Neural progenitor cell (in vitro differentiated cells): Measurements from ENCODE around the gene KRT78.

Source experiments
- EZH2phosphoT487 ChIP-seq: fragments of 200-600 bp; sonication (generic); IDR thresholded peaks from 2 replicates; pipeline ENCODE4 v1.6.1; 2017; ENCODE audit warnings: antibody characterized with exemption
- TF ChIP-seq, protein P1 (sequence below): fragments of 200-600 bp; sonication (generic); IDR thresholded peaks from 2 replicates; pipeline ENCODE4 v1.5.1; 2017; ENCODE audit warnings: antibody characterized with exemption, mild to moderate bottlenecking

DNA sequence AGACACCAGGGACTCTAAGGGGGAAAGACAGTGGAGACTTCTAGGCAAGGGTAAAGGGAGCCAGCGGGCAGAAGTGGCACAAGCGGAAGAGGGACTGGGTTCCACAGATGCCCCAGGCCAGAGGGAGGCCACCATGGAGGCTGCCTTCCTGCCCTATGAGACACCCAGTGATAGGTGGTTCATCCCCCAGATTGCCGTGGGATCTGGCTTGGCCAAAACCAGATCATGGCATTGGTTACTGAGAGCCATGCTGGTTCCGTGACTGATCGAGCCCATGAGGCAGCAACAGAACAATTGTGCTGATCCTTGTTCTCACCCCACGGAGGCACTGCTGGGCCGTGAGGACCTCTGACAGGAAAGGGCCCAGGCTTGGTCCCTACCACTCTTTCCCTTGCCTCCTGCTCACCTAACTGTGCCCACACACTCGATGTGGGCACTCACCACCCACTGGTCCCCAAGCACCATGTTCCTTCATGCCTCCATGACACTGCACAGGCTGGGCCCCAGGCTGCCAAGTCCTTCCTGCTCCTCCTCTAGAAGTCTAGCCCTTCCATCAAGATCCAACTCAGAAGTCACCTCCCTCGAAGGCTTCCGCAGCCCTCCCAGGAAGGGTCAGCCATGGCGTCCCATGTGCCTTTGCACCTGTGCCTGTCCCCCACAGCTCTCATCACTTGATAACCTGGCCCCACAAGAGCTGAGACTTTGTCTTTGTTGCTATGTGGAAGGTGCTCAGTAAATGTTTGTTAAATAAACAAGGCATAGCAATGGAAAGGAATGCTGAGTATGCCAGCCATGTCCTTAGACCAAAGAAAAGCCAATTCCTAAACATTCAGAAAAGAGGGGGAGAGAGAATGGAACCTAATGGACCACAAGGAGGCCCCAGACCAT, 21.9 kb downstream of the KRT78 start:
- TF ChIP-seq, protein P1, sequence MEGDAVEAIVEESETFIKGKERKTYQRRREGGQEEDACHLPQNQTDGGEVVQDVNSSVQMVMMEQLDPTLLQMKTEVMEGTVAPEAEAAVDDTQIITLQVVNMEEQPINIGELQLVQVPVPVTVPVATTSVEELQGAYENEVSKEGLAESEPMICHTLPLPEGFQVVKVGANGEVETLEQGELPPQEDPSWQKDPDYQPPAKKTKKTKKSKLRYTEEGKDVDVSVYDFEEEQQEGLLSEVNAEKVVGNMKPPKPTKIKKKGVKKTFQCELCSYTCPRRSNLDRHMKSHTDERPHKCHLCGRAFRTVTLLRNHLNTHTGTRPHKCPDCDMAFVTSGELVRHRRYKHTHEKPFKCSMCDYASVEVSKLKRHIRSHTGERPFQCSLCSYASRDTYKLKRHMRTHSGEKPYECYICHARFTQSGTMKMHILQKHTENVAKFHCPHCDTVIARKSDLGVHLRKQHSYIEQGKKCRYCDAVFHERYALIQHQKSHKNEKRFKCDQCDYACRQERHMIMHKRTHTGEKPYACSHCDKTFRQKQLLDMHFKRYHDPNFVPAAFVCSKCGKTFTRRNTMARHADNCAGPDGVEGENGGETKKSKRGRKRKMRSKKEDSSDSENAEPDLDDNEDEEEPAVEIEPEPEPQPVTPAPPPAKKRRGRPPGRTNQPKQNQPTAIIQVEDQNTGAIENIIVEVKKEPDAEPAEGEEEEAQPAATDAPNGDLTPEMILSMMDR, result no peak
- TF ChIP-seq EZH2phosphoT487, result no peak
